PC-3 (cell line): ENCODE measurements around the gene ADM2. TPM values are rescaled to one million over a fixed set of nuclear protein-coding genes. Genes with fewer than 3 reads are reported as not detected.

Source experiments
- ATAC-seq: fragments of 200-7000 bp; cut with Tn5 transposase; 2 replicates; pipeline ENCODE4 v1.9.1; 2020; ENCODE audit warnings: mild to moderate bottlenecking, moderate library complexity
- BruUV-seq: library from RNA; stranded (reverse); fragments of 400-500 nt; replicated peaks from 2 replicates; lab custom pipeline; 2021; lab: Mats Ljungman, UMichigan
- CTCF ChIA-PET: fragments of 300-600 bp; sonication (Branson Sonifier 250); formaldehyde crosslinking; loops from one replicate; lab custom pipeline; 2022; ENCODE audit warnings: antibody characterized with exemption; lab: Charles Lee
- POLR2A ChIA-PET: fragments of 300-600 bp; sonication (Branson Sonifier 250); formaldehyde crosslinking; loops from one replicate; lab custom pipeline; 2022; ENCODE audit warnings: antibody characterized with exemption; ENCODE audit not compliant: unreplicated experiment; lab: Charles Lee
- DNase-seq: peaks from one replicate; pipeline ENCODE4 v3.0.0-alpha.2; 2015
- H2AFZ ChIP-seq: fragments of 300-600 bp; sonication (generic); 2 replicates; pipeline ENCODE4 v1.6.0; 2016; ENCODE audit warnings: antibody characterized with exemption, low read length
- H3F3A ChIP-seq: fragments of 300-600 bp; sonication (generic); one replicate; pipeline ENCODE4 v1.6.0; 2017; ENCODE audit warnings: antibody characterized with exemption, low read length, control low read depth, mild to moderate bottlenecking; ENCODE audit not compliant: unreplicated experiment
- H3K27ac ChIP-seq: fragments of 300-600 bp; sonication (generic); 2 replicates; pipeline ENCODE4 v1.5.1; 2016; ENCODE audit warnings: mild to moderate bottlenecking, low read length
- H3K27me3 ChIP-seq: fragments of 300-600 bp; sonication (generic); 2 replicates; pipeline ENCODE4 v1.6.1; 2016; ENCODE audit warnings: low read length, mixed read lengths
- H3K36me3 ChIP-seq: fragments of 300-600 bp; sonication (generic); 2 replicates; pipeline ENCODE4 v1.6.1; 2016; ENCODE audit warnings: low read depth, mixed run types, low read length, mixed read lengths
- H3K4me1 ChIP-seq: fragments of 300-600 bp; sonication (generic); 2 replicates; pipeline ENCODE4 v1.5.1; 2016; ENCODE audit warnings: low read length; ENCODE audit not compliant: insufficient read depth
- H3K4me2 ChIP-seq: fragments of 300-600 bp; sonication (generic); 2 replicates; pipeline ENCODE4 v1.6.0; 2016; ENCODE audit warnings: low read length
- H3K4me3 ChIP-seq: fragments of 300-600 bp; sonication (generic); 2 replicates; pipeline ENCODE4 v1.5.1; 2016; ENCODE audit warnings: mild to moderate bottlenecking, low read length, mixed read lengths
- H3K79me2 ChIP-seq: fragments of 300-600 bp; sonication (generic); 2 replicates; pipeline ENCODE4 v1.6.1; 2017; ENCODE audit warnings: low read length, mixed read lengths
- H3K9ac ChIP-seq: fragments of 300-600 bp; sonication (generic); 2 replicates; pipeline ENCODE4 v1.6.0; 2016; ENCODE audit warnings: mild to moderate bottlenecking, low read length
- H3K9me2 ChIP-seq: fragments of 300-600 bp; sonication (generic); replicated peaks from 2 replicates; pipeline ENCODE4 v1.6.1; 2016; ENCODE audit warnings: mixed run types, low read length, mixed read lengths
- H3K9me3 ChIP-seq: fragments of 300-600 bp; sonication (generic); 2 replicates; pipeline ENCODE4 v1.6.1; 2016; ENCODE audit warnings: low read length, mixed read lengths
- H4K20me1 ChIP-seq: fragments of 300-600 bp; sonication (generic); 2 replicates; pipeline ENCODE4 v1.6.1; 2016; ENCODE audit warnings: low read length, mixed read lengths
- EZH2 ChIP-seq: fragments of 300-600 bp; sonication (generic); IDR thresholded peaks from one replicate; pipeline ENCODE4 v1.6.1; 2017; ENCODE audit warnings: antibody characterized with exemption, mild to moderate bottlenecking, low read length; ENCODE audit not compliant: unreplicated experiment
- EZH2phosphoT487 ChIP-seq: fragments of 300-600 bp; sonication (generic); IDR thresholded peaks from 2 replicates; pipeline ENCODE4 v1.6.1; 2018; ENCODE audit warnings: mild to moderate bottlenecking, antibody characterized with exemption, low read length, borderline replicate concordance
- intact Hi-C: fragments of 100-400 bp; cut with micrococcal nuclease; formaldehyde crosslinking; loops from 2 replicates; pipeline ENCODE4 v1.9.0; 2023
- total RNA-seq: library from RNA; depleted of rRNA; stranded (reverse); fragments of >200 nt; gene quantifications from 2 replicates; pipeline ENCODE4 v1.2.3, GENCODE V29; 2014
- TF ChIP-seq, protein P1 (sequence below): fragments of 300-600 bp; sonication (generic); conservative IDR thresholded peaks from 2 replicates; pipeline ENCODE4 v1.5.1; 2017; ENCODE audit warnings: antibody characterized with exemption, low read depth, mild to moderate bottlenecking, low read length

The ADM2 gene
- total RNA-seq, 1 experiment from 2014 or later, result 1.8 TPM

DNA sequence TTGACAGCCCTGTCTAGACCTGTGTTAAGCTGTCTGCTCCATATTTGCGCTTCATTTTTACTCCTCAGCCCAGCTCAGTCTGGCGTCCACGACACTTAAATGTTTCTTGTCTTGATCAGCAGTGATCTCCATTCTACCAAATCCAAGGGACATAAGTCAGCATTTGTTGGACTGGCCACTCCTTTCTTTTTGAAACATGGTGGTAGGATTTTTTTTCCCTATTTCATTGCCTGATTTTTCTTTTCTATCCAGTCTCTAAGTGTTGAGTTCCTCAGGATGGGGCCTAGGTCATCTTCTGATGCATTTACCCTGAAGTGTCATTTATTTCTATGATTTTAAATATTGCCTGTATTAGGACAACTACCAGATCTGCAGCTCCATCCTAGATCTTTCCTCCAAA, 27.6 kb downstream of the ADM2 start:
- Histone ChIP-seq H3K9ac (peak overlapping the region; percentile 85), H2AFZ (no peak overlapping the region), H3K27ac (no peak overlapping the region), H3K36me3 (no peaks in the 10 kb centered on the region), H3K4me2 (peak overlapping the region; percentile 88), H3K9me2 (no peaks in the 10 kb centered on the region), H3F3A (no peaks in the 10 kb centered on the region), H3K9me3 (no peaks in the 10 kb centered on the region), H3K4me3 (peak overlapping the region; percentile 86), H4K20me1 (no peaks in the 10 kb centered on the region), H3K4me1 (peaks cover 7% of the 10 kb centered on the region), H3K79me2 (peaks cover 58% of the 10 kb centered on the region), H3K27me3 (no peaks in the 10 kb centered on the region)
- BruUV-seq, result TSS peak; percentile 69
- intact Hi-C loops, result no loop called here
- ATAC-seq (no peak), DNase-seq (no peak)
- ChIA-PET CTCF (interaction anchor here (1.4 kb wide), 1 partner anchor 17 kb away, joined by 15 read pairs; the partner anchor contains the start of gene SCO2), POLR2A (no interaction called here)
- no peak for TF ChIP-seq EZH2phosphoT487

DNA sequence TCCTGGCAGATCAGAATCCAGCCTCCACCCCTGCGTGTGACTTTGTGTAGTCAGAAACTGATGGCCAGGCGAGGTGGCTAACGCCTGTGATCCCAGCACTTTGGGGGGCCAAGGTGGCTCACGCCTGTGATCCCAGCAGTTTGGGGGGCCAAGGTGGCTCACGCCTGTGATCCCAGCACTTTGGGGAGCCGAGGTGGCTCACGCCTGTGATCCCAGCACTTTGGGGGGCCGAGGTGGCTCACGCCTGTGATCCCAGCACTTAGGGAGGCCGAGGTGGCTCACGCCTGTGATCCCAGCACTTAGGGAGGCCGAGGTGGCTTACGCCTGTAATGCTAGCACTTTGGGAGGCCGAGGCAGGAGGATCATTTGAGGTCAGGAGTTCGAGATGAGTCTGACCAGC, 31.8 kb downstream of the ADM2 start:
- DNase-seq (no peak), ATAC-seq (no peak)
- Histone ChIP-seq H3F3A (no peaks in the 10 kb centered on the region), H3K79me2 (peaks cover 60% of the 10 kb centered on the region), H3K4me3 (no peak overlapping the region), H4K20me1 (no peaks in the 10 kb centered on the region), H3K9ac (no peak overlapping the region), H3K4me2 (no peak overlapping the region), H3K27me3 (no peaks in the 10 kb centered on the region), H3K9me3 (no peaks in the 10 kb centered on the region), H2AFZ (no peak overlapping the region), H3K9me2 (no peaks in the 10 kb centered on the region), H3K27ac (no peak overlapping the region), H3K4me1 (peaks cover 7% of the 10 kb centered on the region), H3K36me3 (no peaks in the 10 kb centered on the region)
- BruUV-seq, result no TSS peak
- intact Hi-C loops, result no loop called here
- POLR2A ChIA-PET, result no interaction called here
- TF ChIP-seq EZH2 (no peak), EZH2phosphoT487 (no peak)
- TF ChIP-seq, protein P1, sequence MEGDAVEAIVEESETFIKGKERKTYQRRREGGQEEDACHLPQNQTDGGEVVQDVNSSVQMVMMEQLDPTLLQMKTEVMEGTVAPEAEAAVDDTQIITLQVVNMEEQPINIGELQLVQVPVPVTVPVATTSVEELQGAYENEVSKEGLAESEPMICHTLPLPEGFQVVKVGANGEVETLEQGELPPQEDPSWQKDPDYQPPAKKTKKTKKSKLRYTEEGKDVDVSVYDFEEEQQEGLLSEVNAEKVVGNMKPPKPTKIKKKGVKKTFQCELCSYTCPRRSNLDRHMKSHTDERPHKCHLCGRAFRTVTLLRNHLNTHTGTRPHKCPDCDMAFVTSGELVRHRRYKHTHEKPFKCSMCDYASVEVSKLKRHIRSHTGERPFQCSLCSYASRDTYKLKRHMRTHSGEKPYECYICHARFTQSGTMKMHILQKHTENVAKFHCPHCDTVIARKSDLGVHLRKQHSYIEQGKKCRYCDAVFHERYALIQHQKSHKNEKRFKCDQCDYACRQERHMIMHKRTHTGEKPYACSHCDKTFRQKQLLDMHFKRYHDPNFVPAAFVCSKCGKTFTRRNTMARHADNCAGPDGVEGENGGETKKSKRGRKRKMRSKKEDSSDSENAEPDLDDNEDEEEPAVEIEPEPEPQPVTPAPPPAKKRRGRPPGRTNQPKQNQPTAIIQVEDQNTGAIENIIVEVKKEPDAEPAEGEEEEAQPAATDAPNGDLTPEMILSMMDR, result no peak
- CTCF ChIA-PET, result no interaction called here

DNA sequence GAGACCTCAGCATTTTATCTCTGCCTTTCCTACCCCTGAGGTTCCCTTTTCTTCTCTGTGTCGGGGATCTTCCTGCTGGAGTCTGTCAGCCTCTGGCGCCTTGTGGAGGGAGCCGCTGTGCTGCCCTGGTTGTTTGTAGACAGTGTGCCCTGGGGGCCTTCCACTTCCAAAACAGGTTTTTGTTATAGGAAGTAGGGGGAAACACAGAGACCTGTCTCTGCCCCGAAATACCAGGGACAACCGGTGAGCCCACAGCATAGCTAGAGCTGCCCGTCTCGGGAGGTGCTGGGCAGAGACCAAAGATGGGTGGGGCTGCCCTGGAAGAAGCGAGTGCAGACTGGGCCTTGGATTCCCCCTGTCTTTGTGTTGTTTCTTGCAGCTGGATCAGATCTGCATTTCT, 34.7 kb downstream of the ADM2 start:
- Histone ChIP-seq H3K9me2 (no peaks in the 10 kb centered on the region), H3K27me3 (no peaks in the 10 kb centered on the region), H3K9me3 (no peaks in the 10 kb centered on the region), H3K4me3 (no peak overlapping the region), H4K20me1 (no peaks in the 10 kb centered on the region), H3K79me2 (peaks cover 36% of the 10 kb centered on the region), H3K9ac (no peak overlapping the region), H3K27ac (no peak overlapping the region), H3K4me2 (no peak overlapping the region), H3K4me1 (no peaks in the 10 kb centered on the region), H3K36me3 (no peaks in the 10 kb centered on the region; the same call in 1 of the 2 replicates), H2AFZ (no peak overlapping the region), H3F3A (no peaks in the 10 kb centered on the region)
- POLR2A ChIA-PET, result no interaction called here
- ATAC-seq (no peak), DNase-seq (no peak)
- intact Hi-C loops, result no loop called here
- TF ChIP-seq EZH2 (no peak), EZH2phosphoT487 (no peak)
- TF ChIP-seq, protein P1, result no peak
- no TSS peak for BruUV-seq
- CTCF ChIA-PET, result no interaction called here
